ENCODE data around the gene CDKAL1.

CDKAL1 gene

GRCh38 chr6:21208796-21209186 is 674.5 kb downstream of the CDKAL1 start:
- no peak for ATAC-seq (ENCODE audit: insufficient read depth, low read depth)
- Histone ChIP-seq H3K9me3 (ENCODE audit: insufficient read depth, low read length, severe bottlenecking) (no peaks in the 10 kb centered on the region), H3K36me3 (ENCODE audit: insufficient read depth, low read length) (0 out of 2 replicates have a peak, but pooled peaks cover 4% of the 10 kb centered on the region), H3K9ac (ENCODE audit: low read depth, low read length) (no peak overlapping the region), H3K27ac (ENCODE audit: low read length) (no peak overlapping the region), H2AFZ (ENCODE audit: low read depth, low read length) (no peak overlapping the region), H3K27me3 (ENCODE audit: insufficient read depth, low read length, poor library complexity) (no peaks in the 10 kb centered on the region), H3K4me2 (ENCODE audit: insufficient read depth, low read length) (no peak overlapping the region), H4K20me1 (ENCODE audit: insufficient read depth, low read length) (no peaks in the 10 kb centered on the region), H3K4me1 (ENCODE audit: insufficient read depth, low read length) (no peaks in the 10 kb centered on the region), H3K4me3 (ENCODE audit: low read depth in 1 of 2, low read length in 2 of 2) (no peak overlapping the region), H3K79me2 (ENCODE audit: insufficient read depth, low read length) (no peaks in the 10 kb centered on the region)
- no peak for DNase-seq
- TF ChIP-seq CTCF (IDR thresholded peaks at IDR 0.05; ENCODE audit: borderline replicate concordance, extremely low read depth, low read length, poor library complexity, severe bottlenecking) (no peak), EZH2 (IDR thresholded peaks at IDR 0.05; ENCODE audit: borderline replicate concordance, low read depth, low read length, severe bottlenecking) (no peak)

- no peak overlapping the region for H3K4me2 ChIP-seq (ENCODE audit: insufficient read depth, low read length)
- DNase-seq: no peak
- TF ChIP-seq EZH2 (IDR thresholded peaks at IDR 0.05; ENCODE audit: borderline replicate concordance, low read depth, low read length, severe bottlenecking) (no peak), CTCF (IDR thresholded peaks at IDR 0.05; ENCODE audit: borderline replicate concordance, extremely low read depth, low read length, poor library complexity, severe bottlenecking) (no peak)
These were observed 679.2 kb downstream of the CDKAL1 start for GRCh38 chr6:21213492-21213891.

GRCh38 chr6:21214738-21215448 is 680.6 kb downstream of the CDKAL1 start:
- TF ChIP-seq CTCF (IDR thresholded peaks at IDR 0.05; ENCODE audit: borderline replicate concordance, extremely low read depth, low read length, poor library complexity, severe bottlenecking) (no peak), EZH2 (IDR thresholded peaks at IDR 0.05; ENCODE audit: borderline replicate concordance, low read depth, low read length, severe bottlenecking) (no peak)
- H3K27me3 ChIP-seq (ENCODE audit: insufficient read depth, low read length, poor library complexity): no peaks in the 10 kb centered on the region

More at GRCh38 chr6:21213492-21213891, 679.2 kb downstream of the CDKAL1 start:
- no peak overlapping the region for H3K27ac ChIP-seq (ENCODE audit: low read length)
- H3K27me3 ChIP-seq (ENCODE audit: insufficient read depth, low read length, poor library complexity): no peaks in the 10 kb centered on the region
- no peak overlapping the region for H3K9ac ChIP-seq (ENCODE audit: low read depth, low read length)
- H3K36me3 ChIP-seq (ENCODE audit: insufficient read depth, low read length): 0 out of 2 replicates have a peak, but pooled peaks cover 4% of the 10 kb centered on the region
- no peak overlapping the region for H2AFZ ChIP-seq (ENCODE audit: low read depth, low read length)
- H3K4me3 ChIP-seq (ENCODE audit: low read depth in 1 of 2, low read length in 2 of 2): no peak overlapping the region
- ATAC-seq (ENCODE audit: insufficient read depth, low read depth): no peak
- no peaks in the 10 kb centered on the region for H3K9me3 ChIP-seq (ENCODE audit: insufficient read depth, low read length, severe bottlenecking)
- H3K79me2 ChIP-seq (ENCODE audit: insufficient read depth, low read length): no peaks in the 10 kb centered on the region
- H4K20me1 ChIP-seq (ENCODE audit: insufficient read depth, low read length): no peaks in the 10 kb centered on the region
- H3K4me1 ChIP-seq (ENCODE audit: insufficient read depth, low read length): no peaks in the 10 kb centered on the region

More at GRCh38 chr6:21214738-21215448, 680.6 kb downstream of the CDKAL1 start:
- no peaks in the 10 kb centered on the region for H3K36me3 ChIP-seq (ENCODE audit: insufficient read depth, low read length)
- no peaks in the 10 kb centered on the region for H4K20me1 ChIP-seq (ENCODE audit: insufficient read depth, low read length)
- H3K9me3 ChIP-seq (ENCODE audit: insufficient read depth, low read length, severe bottlenecking): no peaks in the 10 kb centered on the region
- H3K9ac ChIP-seq (ENCODE audit: low read depth, low read length): no peak overlapping the region
- no peak for DNase-seq
- ATAC-seq (ENCODE audit: insufficient read depth, low read depth): no peak
- H2AFZ ChIP-seq (ENCODE audit: low read depth, low read length): no peak overlapping the region
- no peaks in the 10 kb centered on the region for H3K79me2 ChIP-seq (ENCODE audit: insufficient read depth, low read length)
- no peak overlapping the region for H3K27ac ChIP-seq (ENCODE audit: low read length)
- H3K4me1 ChIP-seq (ENCODE audit: insufficient read depth, low read length): no peaks in the 10 kb centered on the region
- H3K4me2 ChIP-seq (ENCODE audit: insufficient read depth, low read length): no peak overlapping the region
- no peak overlapping the region for H3K4me3 ChIP-seq (ENCODE audit: low read depth in 1 of 2, low read length in 2 of 2)

Data from DND-41 (cell line).